Testis (tissue), 2 donors: Measurements from ENCODE around the gene VSTM1.

Source experiments
- POLR2A ChIP-seq: fragments of 450-650 bp; IDR thresholded peaks from one replicate; pipeline ENCODE4 v1.6.1; 2017; ENCODE audit warnings: antibody characterized with exemption, mild to moderate bottlenecking, moderate library complexity
- TF ChIP-seq, protein P1 (sequence below), 3 experiments: fragments of 450-650 bp in 2 of 3; fragments of 200-600 bp in 1 of 3; sonication (generic) in 1 of 3; IDR thresholded peaks; one replicate each; pipeline ENCODE4 v1.5.1; 2016 to 2019; ENCODE audit warnings: antibody characterized with exemption in 3 of 3, mild to moderate bottlenecking in 2 of 3, moderate library complexity in 1 of 3

DNA sequence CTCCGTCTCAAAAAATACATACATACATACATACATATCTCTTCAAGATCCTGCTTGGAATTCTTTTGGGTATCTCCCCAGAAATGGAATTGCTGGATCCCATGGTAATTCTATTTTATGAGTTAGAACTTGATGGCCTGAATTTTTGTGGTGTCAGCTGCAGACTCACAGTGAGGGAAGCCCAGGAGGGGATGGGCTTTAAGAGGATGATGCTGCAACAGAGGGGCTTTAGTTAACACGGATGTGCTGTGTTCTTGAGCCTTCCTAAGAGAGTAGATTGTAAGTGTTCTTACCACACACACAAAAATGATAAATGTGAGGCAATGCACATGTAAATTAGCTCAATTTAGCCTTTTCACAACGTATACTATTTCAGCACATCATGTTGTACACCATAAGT is 40.5 kb downstream of the VSTM1 start:
- TF ChIP-seq, protein P1, sequence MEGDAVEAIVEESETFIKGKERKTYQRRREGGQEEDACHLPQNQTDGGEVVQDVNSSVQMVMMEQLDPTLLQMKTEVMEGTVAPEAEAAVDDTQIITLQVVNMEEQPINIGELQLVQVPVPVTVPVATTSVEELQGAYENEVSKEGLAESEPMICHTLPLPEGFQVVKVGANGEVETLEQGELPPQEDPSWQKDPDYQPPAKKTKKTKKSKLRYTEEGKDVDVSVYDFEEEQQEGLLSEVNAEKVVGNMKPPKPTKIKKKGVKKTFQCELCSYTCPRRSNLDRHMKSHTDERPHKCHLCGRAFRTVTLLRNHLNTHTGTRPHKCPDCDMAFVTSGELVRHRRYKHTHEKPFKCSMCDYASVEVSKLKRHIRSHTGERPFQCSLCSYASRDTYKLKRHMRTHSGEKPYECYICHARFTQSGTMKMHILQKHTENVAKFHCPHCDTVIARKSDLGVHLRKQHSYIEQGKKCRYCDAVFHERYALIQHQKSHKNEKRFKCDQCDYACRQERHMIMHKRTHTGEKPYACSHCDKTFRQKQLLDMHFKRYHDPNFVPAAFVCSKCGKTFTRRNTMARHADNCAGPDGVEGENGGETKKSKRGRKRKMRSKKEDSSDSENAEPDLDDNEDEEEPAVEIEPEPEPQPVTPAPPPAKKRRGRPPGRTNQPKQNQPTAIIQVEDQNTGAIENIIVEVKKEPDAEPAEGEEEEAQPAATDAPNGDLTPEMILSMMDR (IDR thresholded peaks at IDR 0.05) = no peak
- TF ChIP-seq POLR2A = no peak
